Breast epithelium (tissue), 4 donors: ENCODE results near the gene PRR5L. TPM values are rescaled to one million over a fixed set of nuclear protein-coding genes. Genes with fewer than 3 reads are reported as not detected.
A peak's percentile ranks its signal among the peaks of the same experiment; 100 is the strongest.

Experiments
- DNase-seq, 2 donors: peaks; one replicate each; pipeline ENCODE4 v3.0.0-alpha.2; 2019; ENCODE audit warnings: low spot score in 2 of 2
- H3K27ac ChIP-seq, 2 donors: fragments of 200-600 bp; sonication (generic) in 1 of 2; one replicate each; pipeline ENCODE4 v1.5.1; 2016 to 2019; ENCODE audit warnings: mild to moderate bottlenecking in 1 of 2
- H3K27me3 ChIP-seq, 2 donors: fragments of 200-600 bp; sonication (generic) in 1 of 2; one replicate each; pipeline versions ENCODE4 v1.5.1 to v1.6.0; 2017 to 2019; ENCODE audit warnings: control low read depth in 1 of 2, mild to moderate bottlenecking in 1 of 2
- H3K36me3 ChIP-seq: fragments of 200-600 bp; one replicate; pipeline ENCODE4 v1.5.1; 2019
- H3K4me1 ChIP-seq, 2 donors: fragments of 200-600 bp; sonication (generic); one replicate each; pipeline ENCODE4 v1.5.1; 2016 to 2019; ENCODE audit warnings: control low read depth in 1 of 2
- H3K4me3 ChIP-seq, 3 donors: fragments of 200-600 bp; sonication (generic); 1 replicate in 2 of 3; 2 replicates in 1 of 3; pipeline ENCODE4 v1.5.1; 2016 to 2019; ENCODE audit warnings: mild to moderate bottlenecking in 3 of 3, moderate library complexity in 2 of 3
- H3K9me3 ChIP-seq, 2 donors: fragments of 200-600 bp; sonication (generic) in 1 of 2; one replicate each; pipeline ENCODE4 v1.5.1; 2016 to 2019; ENCODE audit warnings: control low read depth in 1 of 2
- CTCF ChIP-seq, 3 donors: fragments of 450-650 bp; IDR thresholded peaks; one replicate each; pipeline ENCODE4 v1.5.1; 2016 to 2017; ENCODE audit warnings: antibody characterized with exemption in 3 of 3, mild to moderate bottlenecking in 3 of 3, moderate library complexity in 3 of 3
- POLR2A ChIP-seq: fragments of 450-650 bp; IDR thresholded peaks from one replicate; pipeline ENCODE4 v1.6.1; 2016; ENCODE audit warnings: antibody characterized with exemption, mild to moderate bottlenecking, moderate library complexity
- POLR2AphosphoS5 ChIP-seq, 3 donors: sonication (generic); formaldehyde crosslinking; IDR thresholded peaks; one replicate each; pipeline ENCODE4 v1.6.1; 2017; ENCODE audit warnings: antibody characterized with exemption in 3 of 3
- intact Hi-C: fragments of 100-400 bp; cut with DNase I; formaldehyde crosslinking; loops from one replicate; pipeline ENCODE4 v1.15.1; 2023; ENCODE audit warnings: low total_unique reads
- total RNA-seq, 3 donors: library from RNA; depleted of rRNA; stranded (reverse); fragments of >200 nt; gene quantifications; one replicate each; pipeline ENCODE4 v1.1.0, GENCODE V29; 2016

Gene PRR5L
- total RNA-seq, 3 donors from 2014 or later = 5.6 to 16.1 (median 16.0) TPM

- H3K4me3 ChIP-seq = peak within 1 kb of the TSS; percentile 66 to 80 (median 66)
- H3K36me3 ChIP-seq = no peaks in the 10 kb centered on the region
- TF ChIP-seq POLR2AphosphoS5 (IDR thresholded peaks at IDR 0.05) (peak; percentile 92 to 97 (median 95)), CTCF (IDR thresholded peaks at IDR 0.05) (no peak), POLR2A (peak; percentile 37)
- no peaks in the 10 kb centered on the region for H3K4me1 ChIP-seq
- intact Hi-C loops = no loop called here
- DNase-seq = peak; percentile 94 to 95
- peak within 1 kb of the TSS; percentile 36 to 53 for H3K27ac ChIP-seq
- no peaks in the 10 kb centered on the region for H3K27me3 ChIP-seq
- no peaks in the 10 kb centered on the region for H3K9me3 ChIP-seq
These were observed 6.7 kb upstream of the PRR5L start, which contains the start of gene COMMD9 for GRCh38 chr11:36289226-36289852. TSS of gene COMMD9 (minus strand) at chr11:36289424. CDS start at chr11:36289412, 12 bp downstream.

DNA sequence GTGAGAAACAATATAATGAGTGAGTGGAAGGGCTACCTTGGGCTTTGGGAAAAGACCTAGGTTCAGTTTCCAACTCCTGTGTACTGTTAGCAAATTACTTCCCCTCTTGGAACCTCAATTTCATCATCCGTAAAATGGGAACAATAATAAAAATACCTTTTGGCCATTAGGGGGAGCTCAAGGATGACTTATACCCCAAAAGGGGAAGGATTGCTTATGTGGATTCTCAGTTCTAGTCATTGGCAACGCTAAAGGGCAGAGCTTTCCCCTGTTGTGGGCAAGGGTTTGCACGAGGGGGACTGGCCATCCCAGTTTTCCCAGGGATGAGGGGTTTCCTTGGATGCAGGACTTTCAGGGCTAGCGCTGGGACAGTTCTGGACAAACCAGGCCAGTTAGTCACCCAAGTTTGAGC, 3.8 kb upstream of the PRR5L start:
- Histone ChIP-seq H3K27me3 (no peaks in the 10 kb centered on the region), H3K4me1 (no peaks in the 10 kb centered on the region), H3K27ac (no peak overlapping the region), H3K4me3 (no peak overlapping the region), H3K9me3 (no peaks in the 10 kb centered on the region), H3K36me3 (no peaks in the 10 kb centered on the region)
- no peak for TF ChIP-seq POLR2AphosphoS5 (IDR thresholded peaks at IDR 0.05)
- peak in 2 of 3 donors; percentile 29 to 46 for TF ChIP-seq CTCF (IDR thresholded peaks at IDR 0.05)
- no peak for TF ChIP-seq POLR2A
- intact Hi-C loops = loop anchor here (5.0 kb wide), 1 partner anchor 195 kb away; no protein-coding TSS in a partner anchor
- no peak for DNase-seq

DNA sequence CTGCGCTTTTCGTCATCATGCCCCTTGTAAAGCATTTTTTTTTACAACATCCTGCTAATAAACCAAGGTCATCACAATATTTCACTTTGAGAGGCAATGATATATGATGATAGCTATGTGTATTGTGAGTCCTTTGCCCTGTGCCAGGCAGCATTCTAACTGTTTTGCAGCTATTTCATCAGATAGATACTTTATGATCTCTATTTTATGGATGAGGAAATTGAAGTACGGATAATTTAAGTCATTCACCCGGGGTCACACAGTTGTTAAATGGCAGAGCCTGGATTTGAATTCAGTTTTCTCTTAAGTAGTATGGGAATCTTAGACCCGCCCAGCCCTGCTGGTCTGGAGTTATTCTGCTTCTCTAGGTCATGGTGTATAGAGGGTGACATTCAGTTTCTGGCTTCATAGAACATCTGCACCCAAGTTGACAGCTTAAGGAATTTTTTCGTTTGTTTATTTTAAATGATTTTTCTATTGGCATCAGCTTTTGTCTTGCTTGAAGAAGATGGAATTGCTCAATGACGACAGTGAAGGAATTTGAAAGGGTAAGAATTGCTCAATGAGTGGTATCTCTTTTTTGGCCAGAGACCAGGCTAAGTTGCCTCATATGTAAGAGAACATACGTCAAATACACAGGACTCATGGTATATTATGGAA, 926 bp downstream of the PRR5L start:
- Histone ChIP-seq H3K36me3 (no peaks in the 10 kb centered on the region), H3K4me1 (no peaks in the 10 kb centered on the region), H3K27ac (no peak overlapping the region), H3K9me3 (no peaks in the 10 kb centered on the region), H3K4me3 (no peak overlapping the region), H3K27me3 (no peaks in the 10 kb centered on the region)
- DNase-seq = no peak
- no peak for TF ChIP-seq CTCF (IDR thresholded peaks at IDR 0.05)
- no peak for TF ChIP-seq POLR2AphosphoS5 (IDR thresholded peaks at IDR 0.05)
- no peak for TF ChIP-seq POLR2A
- intact Hi-C loops = loop anchor here (1.0 kb wide), 1 partner anchor 26 kb away; no protein-coding TSS in a partner anchor

DNA sequence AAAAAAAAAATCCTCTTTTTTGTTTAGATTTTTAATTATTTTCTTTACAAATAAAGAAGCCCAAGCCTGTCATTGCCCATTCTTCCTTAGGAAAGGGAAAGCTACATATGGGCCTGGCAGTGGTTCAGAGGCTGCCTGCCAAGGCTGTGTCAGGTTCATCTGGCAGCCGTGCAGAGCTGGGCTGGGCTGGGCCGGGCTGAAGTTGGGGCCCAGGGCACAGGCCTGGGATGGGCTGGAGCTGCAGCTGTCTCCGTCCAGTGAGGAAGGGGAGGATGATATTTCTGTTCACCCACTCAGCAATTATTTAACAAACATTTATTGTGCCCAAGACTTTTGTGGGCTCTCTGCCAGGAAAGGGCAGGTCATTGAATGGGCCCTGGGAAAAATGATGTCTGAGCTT, 4.6 kb downstream of the PRR5L start:
- intact Hi-C loops = no loop called here
- Histone ChIP-seq H3K27me3 (no peaks in the 10 kb centered on the region), H3K4me1 (no peaks in the 10 kb centered on the region), H3K36me3 (no peaks in the 10 kb centered on the region), H3K9me3 (no peaks in the 10 kb centered on the region), H3K4me3 (no peak overlapping the region), H3K27ac (no peak overlapping the region)
- DNase-seq = peak in 1 of 2 donors; percentile 33
- no peak for TF ChIP-seq CTCF (IDR thresholded peaks at IDR 0.05)
- no peak for TF ChIP-seq POLR2A
- no peak for TF ChIP-seq POLR2AphosphoS5 (IDR thresholded peaks at IDR 0.05)

- intact Hi-C loops = no loop called here
- H3K27ac ChIP-seq = no peak overlapping the region
- DNase-seq = no peak
- H3K27me3 ChIP-seq = no peaks in the 10 kb centered on the region
- H3K36me3 ChIP-seq = no peaks in the 10 kb centered on the region
- no peaks in the 10 kb centered on the region for H3K4me1 ChIP-seq
- H3K4me3 ChIP-seq = no peak overlapping the region
- TF ChIP-seq POLR2A (no peak), CTCF (IDR thresholded peaks at IDR 0.05) (no peak), POLR2AphosphoS5 (IDR thresholded peaks at IDR 0.05) (no peak)
- no peaks in the 10 kb centered on the region for H3K9me3 ChIP-seq
These were observed 8.3 kb downstream of the PRR5L start for GRCh38 chr11:36304351-36304750.
